HUES48 (cell line): ENCODE data around the gene CCDC15.

ENCODE experiments used
- H3K27ac ChIP-seq: one replicate; pipeline ENCODE4 v1.7.0; 2013; ENCODE audit warnings: low read depth, low read length, inconsistent platforms
- H3K27me3 ChIP-seq: 2 replicates; pipeline ENCODE4 v1.6.1; 2013; ENCODE audit warnings: mild to moderate bottlenecking, low read length; ENCODE audit not compliant: control insufficient read depth, insufficient read depth
- H3K36me3 ChIP-seq: 2 replicates; pipeline ENCODE4 v1.6.1; 2013; ENCODE audit warnings: low read length; ENCODE audit not compliant: control insufficient read depth, insufficient read depth
- H3K4me1 ChIP-seq: 2 replicates; pipeline ENCODE4 v1.6.1; 2013; ENCODE audit warnings: mild to moderate bottlenecking, low read length; ENCODE audit not compliant: control insufficient read depth, insufficient read depth
- H3K4me3 ChIP-seq: 2 replicates; pipeline ENCODE4 v1.5.1; 2013; ENCODE audit warnings: mild to moderate bottlenecking, low read depth, low read length
- H3K9ac ChIP-seq: 2 replicates; pipeline ENCODE4 v1.6.1; 2013; ENCODE audit warnings: mild to moderate bottlenecking, low read depth, low read length, moderate library complexity
- H3K9me3 ChIP-seq: 2 replicates; pipeline ENCODE4 v1.6.1; 2013; ENCODE audit warnings: low read length; ENCODE audit not compliant: control insufficient read depth, insufficient read depth

Gene CCDC15

GRCh38 chr11:124928942-124929665 is 24.9 kb upstream of the CCDC15 start:
- peaks cover 7% of the 10 kb centered on the region; the same call in 1 of the 2 replicates for H3K27me3 ChIP-seq
- H3K36me3 ChIP-seq = no peaks in the 10 kb centered on the region
- H3K4me1 ChIP-seq = no peaks in the 10 kb centered on the region
- no peak overlapping the region for H3K4me3 ChIP-seq
- no peaks in the 10 kb centered on the region for H3K9me3 ChIP-seq
- no peak overlapping the region for H3K9ac ChIP-seq
- H3K27ac ChIP-seq = no peak overlapping the region

- H3K4me1 ChIP-seq = peaks cover 4% of the 10 kb centered on the region
- H3K27me3 ChIP-seq = no peaks in the 10 kb centered on the region
- H3K27ac ChIP-seq = no peak overlapping the region
- H3K36me3 ChIP-seq = no peaks in the 10 kb centered on the region
- no peak overlapping the region for H3K9ac ChIP-seq
- H3K9me3 ChIP-seq = no peaks in the 10 kb centered on the region
- H3K4me3 ChIP-seq = no peak overlapping the region
Observed at GRCh38 chr11:124930799-124931198, 23.2 kb upstream of the CCDC15 start.

- H3K27ac ChIP-seq = no peak overlapping the region
- H3K27me3 ChIP-seq = 0 out of 2 replicates have a peak, but pooled peaks cover 11% of the 10 kb centered on the region
- no peak overlapping the region for H3K4me3 ChIP-seq
- no peaks in the 10 kb centered on the region for H3K9me3 ChIP-seq
- no peak overlapping the region for H3K9ac ChIP-seq
- H3K36me3 ChIP-seq = no peaks in the 10 kb centered on the region
- peaks cover 4% of the 10 kb centered on the region for H3K4me1 ChIP-seq
Observed at GRCh38 chr11:124934862-124935547, 19.0 kb upstream of the CCDC15 start.

GRCh38 chr11:124935548-124936514 is 18.2 kb upstream of the CCDC15 start, which contains the start of gene HEPACAM:
HEPACAM (minus strand) TSS chr11:124936047; CDS start chr11:124936006, 41 bp downstream.
- Histone ChIP-seq H3K4me3 (no peak within 1 kb of the TSS), H3K36me3 (no peaks in the 10 kb centered on the region), H3K27me3 (0 out of 2 replicates have a peak, but pooled peaks cover 11% of the 10 kb centered on the region), H3K27ac (no peak within 1 kb of the TSS), H3K4me1 (peaks cover 4% of the 10 kb centered on the region), H3K9ac (no peak within 1 kb of the TSS), H3K9me3 (no peaks in the 10 kb centered on the region)

- Histone ChIP-seq H3K9me3 (no peaks in the 10 kb centered on the region), H3K36me3 (no peaks in the 10 kb centered on the region), H3K4me1 (peaks cover 4% of the 10 kb centered on the region), H3K9ac (no peak overlapping the region), H3K27ac (no peak overlapping the region), H3K27me3 (0 out of 2 replicates have a peak, but pooled peaks cover 11% of the 10 kb centered on the region), H3K4me3 (no peak overlapping the region)
Observed at GRCh38 chr11:124937336-124937935, 16.6 kb upstream of the CCDC15 start.

GRCh38 chr11:124938206-124938765 is 15.7 kb upstream of the CCDC15 start:
- no peak overlapping the region for H3K4me3 ChIP-seq
- H3K27me3 ChIP-seq = 0 out of 2 replicates have a peak, but pooled peaks cover 11% of the 10 kb centered on the region
- H3K4me1 ChIP-seq = peaks cover 4% of the 10 kb centered on the region
- H3K9me3 ChIP-seq = no peaks in the 10 kb centered on the region
- H3K36me3 ChIP-seq = no peaks in the 10 kb centered on the region
- H3K27ac ChIP-seq = no peak overlapping the region
- no peak overlapping the region for H3K9ac ChIP-seq

- Histone ChIP-seq H3K9ac (no peak overlapping the region), H3K27ac (no peak overlapping the region), H3K27me3 (0 out of 2 replicates have a peak, but pooled peaks cover 11% of the 10 kb centered on the region), H3K4me1 (peaks cover 4% of the 10 kb centered on the region), H3K36me3 (no peaks in the 10 kb centered on the region), H3K9me3 (no peaks in the 10 kb centered on the region), H3K4me3 (no peak overlapping the region)
Observed at GRCh38 chr11:124938970-124939369, 15.0 kb upstream of the CCDC15 start.

GRCh38 chr11:124941703-124942102 is 12.3 kb upstream of the CCDC15 start:
- no peaks in the 10 kb centered on the region for H3K4me1 ChIP-seq
- H3K9me3 ChIP-seq = no peaks in the 10 kb centered on the region
- H3K27me3 ChIP-seq = 0 out of 2 replicates have a peak, but pooled peaks cover 2% of the 10 kb centered on the region
- no peak overlapping the region for H3K9ac ChIP-seq
- H3K4me3 ChIP-seq = no peak overlapping the region
- no peak overlapping the region for H3K27ac ChIP-seq
- no peaks in the 10 kb centered on the region for H3K36me3 ChIP-seq

GRCh38 chr11:124942466-124943253 is 11.3 kb upstream of the CCDC15 start:
- no peaks in the 10 kb centered on the region for H3K4me1 ChIP-seq
- H3K4me3 ChIP-seq = no peak overlapping the region
- no peak overlapping the region for H3K9ac ChIP-seq

More at GRCh38 chr11:124942466-124943253, 11.3 kb upstream of the CCDC15 start:
- no peaks in the 10 kb centered on the region for H3K9me3 ChIP-seq
- no peaks in the 10 kb centered on the region for H3K36me3 ChIP-seq
- no peak overlapping the region for H3K27ac ChIP-seq
- H3K27me3 ChIP-seq = no peaks in the 10 kb centered on the region
